Sigmoid colon (tissue), 7 donors: ENCODE measurements around the gene PAFAH2. TPM values are rescaled to one million over a fixed set of nuclear protein-coding genes. Genes with fewer than 3 reads are reported as not detected.
"Not testable (repeated sequence)": the region's sequence is repeated elsewhere in the genome, so short reads cannot be mapped to it uniquely, and the experiment has no call there.

Source experiments
- DNase-seq: peaks from one replicate; pipeline ENCODE4 v3.0.0-alpha.2; 2019
- H3K27ac ChIP-seq, 4 donors: fragments of 200-600 bp; sonication (generic); one replicate each; pipeline ENCODE4 v1.5.1; 2016 to 2019; ENCODE audit warnings: mild to moderate bottlenecking in 1 of 4
- H3K27me3 ChIP-seq, 3 donors: fragments of 200-600 bp; sonication (generic); one replicate each; pipeline ENCODE4 v1.5.1; 2019; ENCODE audit warnings: mild to moderate bottlenecking in 1 of 3
- H3K36me3 ChIP-seq, 4 donors: fragments of 200-600 bp; sonication (generic); one replicate each; pipeline ENCODE4 v1.5.1; 2016 to 2019
- H3K4me1 ChIP-seq, 4 donors: fragments of 200-600 bp; sonication (generic); one replicate each; pipeline ENCODE4 v1.5.1; 2017 to 2019
- H3K4me3 ChIP-seq, 4 donors: fragments of 200-600 bp; sonication (generic); one replicate each; pipeline ENCODE4 v1.5.1; 2017 to 2019; ENCODE audit warnings: mild to moderate bottlenecking in 2 of 4, moderate library complexity in 1 of 4
- H3K9me3 ChIP-seq, 4 donors: fragments of 200-600 bp in 3 of 4; sonication (generic) in 3 of 4; one replicate each; pipeline versions ENCODE4 v1.5.1 to v1.6.1; 2013 to 2019
- CTCF ChIP-seq, 4 experiments: fragments of 450-650 bp in 3 of 4; fragments of 200-600 bp in 1 of 4; IDR thresholded peaks; one replicate each; pipeline ENCODE4 v1.5.1; 2016 to 2019; ENCODE audit warnings: antibody characterized with exemption in 4 of 4, mild to moderate bottlenecking in 3 of 4, moderate library complexity in 2 of 4
- EP300 ChIP-seq, 4 donors: sonication (generic); formaldehyde crosslinking; IDR thresholded peaks; one replicate each; pipeline ENCODE4 v1.6.1; 2017; ENCODE audit warnings: antibody characterized with exemption in 4 of 4
- POLR2A ChIP-seq, 2 donors: fragments of 450-650 bp; IDR thresholded peaks; one replicate each; pipeline ENCODE4 v1.6.1; 2016; ENCODE audit warnings: antibody characterized with exemption in 2 of 2, mild to moderate bottlenecking in 2 of 2, moderate library complexity in 2 of 2
- POLR2AphosphoS5 ChIP-seq, 4 donors: sonication (generic); formaldehyde crosslinking; IDR thresholded peaks; one replicate each; pipeline ENCODE4 v1.6.1; 2017; ENCODE audit warnings: antibody characterized with exemption in 4 of 4
- WGBS, 2 donors: extraction: QIAGEN DNeasy Blood & Tissue Kit; methylation state at CpG; one replicate each; pipeline ENCODE4 v1.1.7; 2013; 5-methylcytosine and 5-hydroxymethylcytosine counted together
- intact Hi-C: fragments of 100-400 bp; cut with DNase I; formaldehyde crosslinking; loops from one replicate; pipeline ENCODE4 v1.15.1; 2023
- polyA plus RNA-seq, 3 donors: library from polyadenylated mRNA; stranded (reverse); fragments of 200-250 nt; gene quantifications; one replicate each; pipeline ENCODE4 v1.2.3, GENCODE V29; 2013
- total RNA-seq, 4 donors: library from RNA; depleted of rRNA; stranded (reverse); fragments of >200 nt; gene quantifications; one replicate each; pipeline ENCODE4 v1.1.0, GENCODE V29; 2016
- donor health status: healthy with polysubstance abuse.
- donor health status: Bipolar disorder and iron deficiency.
- donor health status: healthy.

The PAFAH2 gene
- total and polyA plus RNA-seq, 7 donors: 6.7 to 36.1 (median 12.2) TPM

GRCh38 chr1:25948641-25949040 is 49.2 kb downstream of the PAFAH2 start:
- Histone ChIP-seq H3K9me3 (peaks cover 0 to 6% (median 0%) of the 10 kb centered on the region in 4 donors), H3K36me3 (no peaks in the 10 kb centered on the region), H3K27me3 (no peaks in the 10 kb centered on the region), H3K4me3 (no peak overlapping the region), H3K27ac (no peak overlapping the region), H3K4me1 (peaks cover 0 to 15% (median 12%) of the 10 kb centered on the region in 4 donors)
- TF ChIP-seq POLR2AphosphoS5 (IDR thresholded peaks at IDR 0.05) (no peak), CTCF (IDR thresholded peaks at IDR 0.05) (no peak), POLR2A (IDR thresholded peaks at IDR 0.05) (no peak), EP300 (IDR thresholded peaks at IDR 0.05) (no peak)
- DNase-seq: no peak
- 86 to 90% methylated on average over 4 of the region's 4 CpGs for WGBS, 2 donors
- intact Hi-C loops: no loop called here

- WGBS, 2 donors: 54 to 86% methylated on average over 2 of the region's 2 CpGs
- no peak for DNase-seq
These were observed 50.8 kb downstream of the PAFAH2 start for GRCh38 chr1:25947027-25947426.

GRCh38 chr1:25945761-25946160 is 52.1 kb downstream of the PAFAH2 start:
- H3K4me3 ChIP-seq: no peak overlapping the region
- WGBS, 2 donors: 89 to 93% methylated on average over 5 of the region's 5 CpGs

More at GRCh38 chr1:25947027-25947426, 50.8 kb downstream of the PAFAH2 start:
- H3K36me3 ChIP-seq: no peaks in the 10 kb centered on the region
- H3K27ac ChIP-seq: no peak overlapping the region
- H3K4me3 ChIP-seq: no peak overlapping the region
- no peaks in the 10 kb centered on the region for H3K4me1 ChIP-seq
- H3K27me3 ChIP-seq: no peaks in the 10 kb centered on the region
- TF ChIP-seq POLR2AphosphoS5 (IDR thresholded peaks at IDR 0.05) (no peak), EP300 (IDR thresholded peaks at IDR 0.05) (no peak), POLR2A (IDR thresholded peaks at IDR 0.05) (no peak), CTCF (IDR thresholded peaks at IDR 0.05) (no peak)
- intact Hi-C loops: no loop called here
- peaks cover 0 to 6% (median 0%) of the 10 kb centered on the region in 4 donors for H3K9me3 ChIP-seq

GRCh38 chr1:25944986-25945385 is 52.9 kb downstream of the PAFAH2 start:
- intact Hi-C loops: no loop called here
- Histone ChIP-seq H3K27me3 (no peaks in the 10 kb centered on the region), H3K9me3 (peaks cover 0 to 6% (median 0%) of the 10 kb centered on the region in 4 donors), H3K36me3 (no peaks in the 10 kb centered on the region), H3K27ac (no peak overlapping the region), H3K4me3 (no peak overlapping the region), H3K4me1 (no peaks in the 10 kb centered on the region)
- DNase-seq: no peak
- 37 to 73% methylated on average over 3 of the region's 3 CpGs for WGBS, 2 donors
- TF ChIP-seq CTCF (IDR thresholded peaks at IDR 0.05): no peak
- TF ChIP-seq EP300 (IDR thresholded peaks at IDR 0.05): no peak
- TF ChIP-seq POLR2AphosphoS5 (IDR thresholded peaks at IDR 0.05): no peak
- no peak for TF ChIP-seq POLR2A (IDR thresholded peaks at IDR 0.05)

More at GRCh38 chr1:25945761-25946160, 52.1 kb downstream of the PAFAH2 start:
- Histone ChIP-seq H3K4me1 (no peaks in the 10 kb centered on the region), H3K27ac (no peak overlapping the region), H3K36me3 (no peaks in the 10 kb centered on the region), H3K27me3 (no peaks in the 10 kb centered on the region), H3K9me3 (peaks cover 0 to 6% (median 0%) of the 10 kb centered on the region in 4 donors)
- intact Hi-C loops: no loop called here
- no peak for DNase-seq
- no peak for TF ChIP-seq POLR2A (IDR thresholded peaks at IDR 0.05)
- TF ChIP-seq CTCF (IDR thresholded peaks at IDR 0.05): no peak
- TF ChIP-seq POLR2AphosphoS5 (IDR thresholded peaks at IDR 0.05): no peak
- no peak for TF ChIP-seq EP300 (IDR thresholded peaks at IDR 0.05)

GRCh38 chr1:25943511-25943910 is 54.4 kb downstream of the PAFAH2 start:
- H3K4me1 ChIP-seq, H3K27ac ChIP-seq, H3K27me3 ChIP-seq, DNase-seq, intact Hi-C loops, H3K36me3 ChIP-seq, H3K4me3 ChIP-seq, H3K9me3 ChIP-seq: not testable (repeated sequence)
- WGBS, 2 donors: 80 to 90% methylated on average over 5 of the region's 5 CpGs
